Ramos (cell line): ENCODE measurements around the gene ACACA.

Experiments
- in situ Hi-C: fragments of 300-500 bp; cut with MboI; formaldehyde crosslinking; loops from one replicate; pipeline ENCODE4 v1.14.3; 2022; ENCODE audit warnings: low sequenced_read_pairs; ENCODE audit not compliant: unreplicated experiment

Gene ACACA

DNA sequence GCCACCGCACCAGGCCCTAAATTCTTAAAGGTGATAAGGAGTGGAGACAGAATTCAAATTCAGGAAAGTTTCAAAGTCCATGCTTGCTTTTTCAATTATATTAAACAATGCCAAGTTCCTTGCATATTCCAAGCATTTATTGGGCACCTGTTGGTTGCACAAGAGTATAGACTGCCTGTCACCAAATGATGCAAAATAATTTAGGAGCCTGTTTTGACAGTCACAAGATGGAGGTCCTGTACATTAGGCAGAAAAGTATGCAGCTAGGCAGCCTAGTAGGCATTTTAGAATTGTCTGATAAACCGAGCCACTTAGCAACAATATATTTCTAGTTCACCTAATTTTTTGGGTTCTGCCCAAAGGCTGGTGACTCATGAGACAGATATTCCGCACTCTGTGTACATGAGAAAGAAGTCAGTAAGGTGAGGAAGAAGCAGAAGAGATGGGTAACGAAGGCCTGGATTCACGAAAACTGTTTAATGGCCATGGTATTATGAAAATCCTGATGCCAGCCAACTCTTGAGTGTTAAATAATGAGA is 7.3 kb downstream of the ACACA start:
- in situ Hi-C loops: loop anchor here (25.0 kb wide), 1 partner anchor 787 kb away; the partner anchor contains the start of gene MRM1

DNA sequence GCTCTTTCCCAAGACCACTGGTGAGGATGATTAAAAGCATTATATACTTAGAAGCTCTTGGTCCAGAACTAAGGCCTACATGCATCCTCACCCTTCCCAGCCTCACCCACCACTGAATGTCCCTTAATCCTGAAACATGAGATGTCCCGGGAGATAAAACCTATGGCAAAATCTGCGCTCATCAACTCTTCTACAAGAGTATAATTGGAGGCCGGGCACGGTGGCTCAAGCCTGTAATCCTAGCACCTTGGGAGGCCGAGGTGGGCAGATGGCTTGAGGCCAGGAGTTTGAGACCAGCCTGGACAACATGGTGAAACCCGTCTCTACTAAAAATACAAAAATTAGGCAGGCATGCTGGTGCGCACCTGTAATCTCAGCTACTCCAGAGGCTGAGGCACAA is 13.3 kb downstream of the ACACA start:
- in situ Hi-C loops: loop anchor here (25.0 kb wide), 1 partner anchor 781 kb away; the partner anchor contains the start of gene MRM1

DNA sequence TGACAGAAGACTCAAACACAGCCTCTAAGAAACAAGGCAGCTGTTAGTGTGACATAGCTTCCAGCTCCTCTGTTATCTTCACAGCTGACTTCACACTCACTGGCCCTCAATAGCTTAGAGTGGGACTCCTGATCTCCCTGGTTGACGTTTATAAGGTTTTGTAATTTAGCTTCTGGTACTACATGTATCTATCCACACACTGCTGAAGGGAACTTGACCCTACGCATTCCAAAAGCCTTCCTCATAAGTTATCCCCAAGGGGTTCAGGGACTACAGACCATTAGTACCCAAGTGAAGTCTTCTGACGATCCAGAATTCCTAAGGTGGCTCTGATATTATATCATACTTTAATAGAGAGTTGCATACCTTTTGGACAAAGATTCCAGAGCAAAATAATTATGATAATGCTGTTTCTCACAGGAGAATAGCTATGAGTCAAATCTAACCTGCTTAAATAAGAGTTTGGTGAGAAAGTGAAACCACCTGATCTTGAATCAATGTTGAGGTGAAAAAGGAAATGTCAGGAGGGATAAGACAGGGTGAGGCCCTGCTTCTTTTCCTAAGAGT is 14.5 kb downstream of the ACACA start:
- in situ Hi-C loops: loop anchor here (25.0 kb wide), 1 partner anchor 780 kb away; the partner anchor contains the start of gene MRM1

DNA sequence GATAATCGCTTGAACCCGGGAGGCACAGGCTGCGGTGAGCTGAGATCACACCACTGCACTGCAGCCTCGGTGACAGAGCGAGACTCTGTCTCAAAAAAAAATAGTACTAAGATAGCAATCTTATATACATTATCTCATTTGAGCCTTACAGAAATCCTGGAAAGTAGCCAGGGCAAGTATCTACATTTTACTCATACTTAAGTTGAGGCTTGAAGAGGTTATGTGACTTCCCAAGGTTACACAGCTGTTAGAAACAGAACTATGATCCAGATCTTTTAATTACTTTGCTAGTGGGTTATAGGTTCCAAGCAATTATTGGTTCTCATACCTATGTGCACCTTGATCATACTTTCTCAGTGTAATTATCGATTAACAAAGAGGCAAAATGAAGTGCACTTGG is 15.5 kb downstream of the ACACA start:
- in situ Hi-C loops: loop anchor here (25.0 kb wide), 1 partner anchor 779 kb away; the partner anchor contains the start of gene MRM1

DNA sequence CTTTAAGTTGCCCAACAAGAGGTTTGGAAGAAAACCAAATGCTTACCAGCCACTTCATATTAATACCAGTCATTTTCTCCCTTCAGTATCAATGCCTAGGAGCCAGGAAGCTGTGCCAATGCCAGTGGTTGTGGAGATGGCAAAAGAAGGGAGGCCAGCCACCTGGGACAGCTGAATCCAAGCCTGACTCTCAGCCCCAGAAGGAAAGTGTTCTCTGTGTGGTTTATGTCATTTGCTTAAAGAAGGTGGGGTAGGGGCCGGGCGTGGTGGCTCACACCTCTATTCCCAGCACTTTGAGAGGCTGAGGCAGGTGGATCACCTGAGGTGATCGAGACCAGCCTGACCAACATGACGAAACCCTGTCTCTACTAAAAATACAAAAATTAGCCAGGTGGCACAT is 17.5 kb downstream of the ACACA start:
- in situ Hi-C loops: loop anchor here (10.0 to 25.0 kb wide), 2 partner anchors 54 to 777 kb away; partner anchors contain the start of gene MRM1

DNA sequence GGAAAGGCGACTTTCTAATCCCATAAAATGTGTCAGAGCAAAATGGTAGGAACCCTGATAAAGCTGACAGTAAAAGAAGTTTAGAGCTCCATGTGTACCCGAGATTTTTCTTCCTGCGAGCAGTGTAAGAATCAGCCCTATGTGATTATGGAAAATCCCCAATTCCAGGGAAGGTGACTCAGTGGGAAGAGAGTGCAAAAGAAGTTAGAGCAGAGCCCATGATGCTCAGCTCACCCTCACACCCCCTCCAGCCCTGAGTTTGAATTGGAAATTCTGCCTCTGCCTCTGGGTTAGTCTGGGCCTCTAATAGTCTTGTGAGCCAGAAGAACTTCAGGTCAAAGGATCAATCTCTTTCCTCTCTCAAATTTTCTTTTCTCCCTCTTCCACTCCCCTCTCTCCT is 18.4 kb downstream of the ACACA start:
- in situ Hi-C loops: loop anchor here (10.0 to 25.0 kb wide), 2 partner anchors 53 to 776 kb away; partner anchors contain the start of gene MRM1

DNA sequence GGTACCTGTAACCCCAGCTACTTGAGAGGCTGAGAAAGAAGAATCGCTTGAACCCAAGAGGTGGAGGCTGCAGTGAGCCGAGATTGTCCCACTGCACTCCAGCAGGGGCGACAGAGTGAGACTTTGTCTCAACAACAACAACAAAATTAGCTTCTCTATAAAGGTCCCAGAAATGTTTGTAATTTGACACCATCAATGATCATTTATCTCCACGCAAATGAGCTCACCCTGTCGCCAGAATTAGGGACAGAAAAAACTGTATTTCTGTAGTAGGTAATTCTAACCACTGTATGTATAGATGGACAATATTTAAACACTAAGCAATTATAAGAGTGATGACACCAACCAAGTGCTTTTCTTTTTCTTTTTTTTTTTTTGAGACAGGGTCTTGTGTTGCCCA is 20.2 kb downstream of the ACACA start:
- in situ Hi-C loops: loop anchor here (10.0 to 25.0 kb wide), 2 partner anchors 52 to 774 kb away; partner anchors contain the start of gene MRM1

DNA sequence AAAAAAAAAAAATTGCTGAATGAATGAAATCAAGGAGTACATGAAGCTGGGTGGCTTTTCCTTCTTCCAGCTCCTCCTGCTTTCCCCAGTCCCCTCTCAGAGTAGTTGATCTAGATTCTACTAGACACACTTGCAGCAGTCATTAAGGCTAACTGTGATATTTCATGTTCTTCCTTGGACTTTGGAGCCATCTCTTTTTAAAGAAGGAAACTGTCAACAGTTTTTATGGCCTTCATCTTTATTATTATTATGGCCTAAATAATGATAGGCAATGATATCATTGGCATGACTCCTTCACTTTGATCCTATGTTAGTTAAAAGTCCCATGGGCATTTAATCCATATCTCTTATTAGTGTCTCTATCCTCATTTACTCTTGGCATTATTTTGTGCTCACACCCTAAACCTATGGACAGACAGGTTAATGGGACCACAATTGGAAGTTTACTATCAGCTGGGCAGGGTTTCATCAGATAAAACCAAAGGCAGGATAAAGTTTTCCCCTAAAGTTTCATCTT is 21.1 kb downstream of the ACACA start:
- in situ Hi-C loops: loop anchor here (10.0 to 25.0 kb wide), 2 partner anchors 51 to 773 kb away; partner anchors contain the start of gene MRM1

DNA sequence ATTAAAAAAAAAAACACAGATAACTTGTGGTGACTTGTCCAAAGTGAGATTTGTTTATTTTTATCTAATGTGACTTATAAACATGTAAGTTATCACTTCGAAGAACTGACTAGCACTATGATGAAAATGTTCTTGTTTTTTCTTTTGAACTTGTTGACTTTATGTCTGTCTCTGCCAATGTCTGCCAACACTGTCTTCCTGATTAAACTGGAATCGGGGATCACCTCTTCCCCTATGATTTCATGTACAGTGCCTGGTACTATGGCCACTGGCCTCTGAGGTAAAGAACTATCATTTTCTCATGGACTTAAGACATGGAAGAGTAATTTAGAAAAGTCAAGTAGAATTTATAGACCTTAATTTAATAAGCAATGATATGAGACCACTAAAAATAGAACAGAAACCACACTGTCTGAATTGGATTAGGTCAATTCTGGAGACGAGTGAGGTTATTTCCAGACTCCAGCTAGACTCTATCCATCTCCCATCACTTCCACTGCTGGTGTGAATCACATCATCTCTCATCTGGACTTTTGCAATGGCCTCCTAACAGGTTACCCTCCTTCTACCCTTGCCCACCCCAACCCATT is 22.0 kb downstream of the ACACA start:
- in situ Hi-C loops: loop anchor here (10.0 to 25.0 kb wide), 2 partner anchors 50 to 772 kb away; partner anchors contain the start of gene MRM1

DNA sequence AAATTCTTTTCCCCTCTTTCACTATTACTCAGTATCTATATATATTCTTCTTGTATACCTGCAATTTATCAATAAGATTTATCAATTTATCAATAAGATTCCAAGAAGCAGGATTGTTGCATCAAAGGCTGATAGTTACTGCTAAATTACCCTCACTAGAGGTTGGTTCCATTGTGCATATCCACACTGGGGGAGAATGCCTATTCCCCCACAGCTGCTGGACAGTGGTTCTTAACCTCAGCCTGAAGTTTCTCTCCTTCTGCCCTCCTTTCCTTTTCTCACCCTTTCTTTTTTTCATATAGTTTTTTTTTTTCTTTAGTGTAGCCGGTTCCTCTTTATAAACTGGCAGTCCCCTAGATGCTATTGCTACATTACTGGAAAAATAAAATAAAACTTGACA is 24.6 kb downstream of the ACACA start:
- in situ Hi-C loops: loop anchor here (10.0 to 25.0 kb wide), 2 partner anchors 47 to 770 kb away; partner anchors contain the start of gene MRM1

DNA sequence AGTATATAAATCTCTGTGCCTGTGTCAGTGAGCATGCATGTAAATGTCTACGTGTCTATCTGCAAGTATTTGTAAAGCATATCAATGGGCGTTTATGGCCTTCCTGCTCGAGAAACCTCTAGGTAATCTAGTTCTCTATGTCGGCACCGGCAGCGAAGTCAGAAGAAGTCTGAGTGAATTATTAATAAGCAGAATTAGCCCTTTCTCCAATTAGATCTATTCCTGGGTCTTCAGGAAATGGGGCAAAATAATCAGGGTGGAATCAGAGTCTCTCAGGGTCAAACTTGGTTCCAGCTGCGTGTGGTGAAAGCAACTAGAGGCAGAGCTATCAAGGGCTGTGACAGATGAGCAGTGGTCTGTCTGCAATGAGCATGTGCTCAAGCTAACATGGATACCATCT is 30.9 kb downstream of the ACACA start, which contains the start of gene C17orf78:
TSS of gene C17orf78 (plus strand) at position 280 of the 400 bp plus-strand sequence. CDS start at position 388, 108 bp downstream.
- in situ Hi-C loops: loop anchor here (25.0 kb wide), 1 partner anchor 763 kb away; the partner anchor contains the start of gene MRM1

DNA sequence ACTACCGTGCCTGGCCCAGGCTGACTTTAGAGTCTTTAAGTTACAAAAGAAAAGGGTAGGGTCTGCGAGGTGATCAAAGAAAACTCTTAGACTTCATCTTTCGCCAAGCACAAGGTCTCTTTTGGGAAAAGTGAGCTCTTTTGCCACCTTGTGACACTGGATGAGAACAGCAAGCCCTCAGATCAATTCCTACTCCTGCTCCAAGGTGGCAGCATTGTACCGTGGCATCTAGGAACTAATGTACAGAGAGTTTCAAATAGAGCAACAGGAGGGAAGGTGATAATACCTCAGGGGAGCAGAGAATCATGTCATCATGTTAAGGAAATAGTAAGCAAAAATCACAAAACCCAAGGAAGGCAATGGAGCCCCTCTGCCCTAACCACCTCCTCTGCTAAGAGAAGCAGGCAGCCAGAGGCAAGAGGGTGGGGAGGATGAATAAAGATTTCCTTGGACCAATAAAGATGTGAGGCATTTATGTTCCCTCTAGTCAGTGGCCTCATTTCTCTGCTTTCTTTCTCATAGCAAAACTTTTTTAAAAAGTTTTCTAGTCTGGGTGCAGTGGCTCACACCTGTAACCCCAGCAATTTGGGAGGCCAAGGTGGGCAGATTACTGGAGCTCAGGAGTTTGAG is 33.0 kb downstream of the ACACA start:
- in situ Hi-C loops: no loop called here

DNA sequence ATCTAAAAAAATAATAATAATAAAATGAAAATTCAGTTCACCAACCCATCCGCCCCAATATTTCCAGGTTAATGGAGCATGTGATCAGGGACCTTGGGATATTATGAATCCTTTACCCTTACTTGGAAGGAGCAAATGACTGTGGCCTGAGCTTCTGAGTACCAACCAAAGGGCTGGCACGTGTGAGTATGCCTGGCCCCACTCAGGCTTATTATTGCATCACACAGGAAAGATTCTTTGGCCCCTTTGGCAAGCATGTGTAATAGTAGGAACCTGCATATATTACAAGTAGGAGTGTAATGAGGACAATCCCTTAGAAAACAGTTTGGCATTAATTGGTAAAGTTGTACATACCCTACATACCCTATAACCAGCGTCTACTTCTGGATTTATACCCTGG is 38.1 kb downstream of the ACACA start:
- in situ Hi-C loops: no loop called here

DNA sequence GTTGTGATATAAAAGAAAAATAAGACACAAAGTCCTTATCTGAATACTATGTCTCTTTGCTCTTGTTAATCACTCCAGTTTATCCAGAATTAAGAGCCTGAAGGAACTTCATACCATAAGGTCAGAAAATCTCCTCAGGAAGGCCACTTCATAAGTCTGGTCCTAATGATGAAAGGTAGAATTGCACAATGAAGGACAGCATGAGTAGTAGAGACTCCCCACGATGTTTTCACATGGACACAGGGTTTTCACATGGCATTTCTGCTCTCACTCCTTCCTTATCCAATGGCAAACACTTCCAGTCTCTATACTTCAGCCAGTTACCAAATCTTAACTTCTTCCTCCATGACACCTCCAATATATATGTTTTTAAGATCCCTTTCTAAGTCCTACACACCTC is 41.0 kb downstream of the ACACA start:
- in situ Hi-C loops: no loop called here

DNA sequence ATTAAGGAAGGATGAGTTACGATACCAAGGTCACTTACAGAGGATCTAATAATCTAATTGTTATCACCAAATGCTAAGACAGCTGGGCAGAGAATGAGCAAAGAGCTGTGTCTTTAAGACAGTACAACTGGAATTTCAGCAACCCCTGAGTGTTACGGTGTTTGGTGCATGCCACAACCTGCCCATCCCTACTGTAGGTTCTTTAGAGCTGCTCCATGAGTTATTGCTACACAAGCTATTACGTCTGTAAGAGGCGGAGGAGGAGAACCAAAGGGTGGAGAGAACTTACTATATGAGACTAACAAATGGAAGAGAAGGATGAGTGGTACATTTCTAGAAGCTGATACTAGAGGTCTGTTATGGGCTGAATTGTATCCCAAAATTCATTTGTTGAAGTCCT is 45.1 kb downstream of the ACACA start:
- in situ Hi-C loops: no loop called here

DNA sequence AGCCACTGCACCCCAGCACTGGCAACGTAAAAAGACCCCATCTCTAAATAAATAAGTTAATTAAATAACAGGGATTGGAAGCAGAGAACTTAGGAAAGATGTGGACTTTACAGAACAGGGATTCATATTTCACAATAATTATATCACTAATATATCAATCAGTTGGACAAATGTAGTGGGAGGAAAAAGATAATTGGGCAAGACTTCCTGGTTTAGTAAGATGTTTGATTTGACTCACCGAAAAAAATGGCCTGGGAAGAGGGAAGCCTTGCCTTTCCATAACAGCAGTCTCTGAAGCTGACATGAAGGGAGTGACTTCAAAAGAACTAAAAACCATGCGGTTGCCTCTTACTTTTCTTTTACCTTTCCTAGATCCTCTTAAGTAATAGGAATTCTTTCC is 46.0 kb downstream of the ACACA start:
- in situ Hi-C loops: no loop called here

DNA sequence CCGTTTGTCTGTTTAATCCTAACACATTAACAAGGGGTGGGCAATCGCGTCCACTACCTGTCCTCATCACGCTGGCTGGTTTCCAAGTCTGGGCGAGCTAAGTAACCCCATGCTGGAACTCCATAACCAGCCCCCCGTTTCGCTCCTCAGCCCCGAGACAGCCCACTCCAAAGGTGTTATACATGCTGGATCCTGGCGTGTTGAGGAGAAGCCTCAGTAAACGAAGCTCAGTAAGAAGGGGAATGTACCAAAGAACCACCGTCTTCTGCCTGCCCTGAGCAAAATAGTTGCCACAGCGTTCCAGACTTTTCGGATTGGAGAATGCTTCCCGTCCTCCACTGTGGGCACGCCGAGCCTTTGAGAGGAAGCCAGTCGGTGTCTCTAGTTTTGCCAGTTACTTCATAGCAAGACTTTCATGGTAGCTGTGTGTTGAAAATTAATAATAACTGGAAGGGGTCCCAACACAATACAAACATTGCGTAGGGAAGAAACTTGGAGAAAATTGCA is 46.9 kb downstream of the ACACA start:
- in situ Hi-C loops: no loop called here

DNA sequence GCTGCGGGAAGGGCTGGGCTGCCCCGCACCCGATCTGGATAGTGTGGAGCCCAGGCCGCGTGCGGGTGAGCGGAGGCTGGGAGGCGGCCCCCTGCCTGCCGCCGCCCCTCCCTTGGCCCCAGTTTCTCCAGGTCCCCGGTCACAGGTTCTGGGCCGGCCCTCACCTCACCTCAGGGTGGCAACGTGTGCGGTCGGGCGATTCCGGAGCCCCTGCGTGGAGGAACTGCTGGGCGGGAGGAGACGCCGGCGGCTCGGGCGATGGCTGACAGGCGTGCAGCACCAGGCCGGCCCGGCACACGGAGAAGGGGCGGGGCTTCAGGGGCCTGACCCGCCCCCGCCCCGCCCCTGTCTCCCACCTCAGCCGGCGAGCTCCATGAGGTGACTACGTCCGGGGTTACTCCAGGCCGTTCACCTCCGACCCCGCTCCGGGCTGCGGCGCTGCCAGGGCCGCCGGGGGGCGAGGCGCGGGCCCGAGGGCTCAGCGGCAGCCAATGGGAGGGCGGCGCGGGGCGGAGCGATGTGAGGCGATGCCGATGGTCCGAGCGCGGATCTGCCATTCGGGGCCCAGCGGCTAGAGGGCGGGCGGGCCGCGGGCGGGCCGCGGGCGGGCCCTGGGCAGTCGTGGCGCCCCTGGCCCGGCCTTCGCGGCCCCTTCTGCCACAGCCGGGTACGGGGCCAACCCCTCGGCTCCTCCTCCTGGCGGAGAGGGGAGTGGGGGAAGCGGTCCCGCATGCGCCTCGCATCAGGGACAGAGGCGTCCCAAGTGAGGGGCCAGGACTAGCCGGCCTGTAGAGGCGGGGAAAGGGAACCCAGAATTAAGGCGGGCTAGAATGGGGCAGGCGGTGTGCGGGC is 47.6 kb downstream of the ACACA start:
- in situ Hi-C loops: no loop called here

DNA sequence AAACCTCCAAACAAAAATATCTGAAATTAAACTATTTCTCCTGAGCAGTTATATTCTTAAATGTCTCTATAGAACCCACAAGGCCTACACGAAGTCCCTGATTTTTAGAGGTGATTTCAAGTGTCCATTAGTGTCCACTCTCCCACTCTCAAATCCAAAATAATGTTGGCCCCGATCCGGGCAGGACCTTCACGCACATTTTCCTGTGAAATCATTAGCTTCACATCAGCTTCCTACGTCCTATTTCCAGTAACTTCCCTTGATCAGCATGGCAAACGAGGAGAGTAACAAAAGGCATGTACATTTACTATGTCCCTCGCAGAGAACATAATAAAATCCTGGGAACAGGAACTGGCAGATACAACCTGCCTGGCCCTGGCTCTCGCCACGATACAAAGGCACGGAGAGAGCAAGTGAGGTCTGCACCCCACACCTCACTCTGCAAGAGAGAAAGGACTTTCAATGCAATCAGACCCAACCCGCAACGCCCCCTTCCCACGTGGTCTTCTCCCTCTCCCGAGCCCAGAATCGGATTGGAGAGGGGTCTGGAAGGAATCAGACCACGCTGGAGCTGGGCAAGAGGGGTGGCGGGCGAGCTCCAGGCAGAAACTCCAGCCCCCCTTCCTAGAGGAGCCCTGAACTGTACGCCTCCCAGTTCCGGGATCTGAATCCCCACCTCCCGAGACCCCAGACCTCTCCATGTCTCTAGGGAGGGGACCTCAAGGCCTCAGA is 48.4 kb downstream of the ACACA start:
- in situ Hi-C loops: no loop called here
